GM23338 (cell line): ENCODE data around the gene ACVRL1. TPM values are rescaled to one million over a fixed set of nuclear protein-coding genes. Genes with fewer than 3 reads are reported as not detected.

Source experiments
- ATAC-seq: fragments of 200-7000 bp; cut with Tn5 transposase; 3 replicates; pipeline ENCODE4 v1.9.1; 2020
- DNase-seq: peaks from one replicate; pipeline ENCODE4 v3.0.0-alpha.2; 2015; ENCODE audit warnings: low spot score
- H2AFZ ChIP-seq: fragments of 200-600 bp; sonication (generic); 2 replicates; pipeline ENCODE4 v1.8.0; 2016; ENCODE audit warnings: antibody characterized with exemption, mild to moderate bottlenecking, moderate library complexity
- H3F3A ChIP-seq: fragments of 200-600 bp; sonication (generic); replicated peaks from 2 replicates; pipeline ENCODE4 v1.8.0; 2017; ENCODE audit warnings: antibody characterized with exemption, mixed run types, low read depth
- H3K27ac ChIP-seq: fragments of 200-600 bp; sonication (generic); 2 replicates; pipeline ENCODE4 v1.6.1; 2016; ENCODE audit warnings: low read depth
- H3K27me3 ChIP-seq: fragments of 200-600 bp; sonication (generic); 2 replicates; pipeline ENCODE4 v1.8.0; 2016; ENCODE audit warnings: mild to moderate bottlenecking, mixed run types, moderate library complexity; ENCODE audit not compliant: insufficient read depth
- H3K36me3 ChIP-seq: fragments of 200-600 bp; sonication (generic); 2 replicates; pipeline ENCODE4 v1.8.0; 2016; ENCODE audit warnings: mild to moderate bottlenecking; ENCODE audit not compliant: insufficient read depth
- H3K4me1 ChIP-seq: fragments of 200-600 bp; sonication (generic); 2 replicates; pipeline ENCODE4 v1.8.0; 2016; ENCODE audit warnings: mild to moderate bottlenecking, moderate library complexity; ENCODE audit not compliant: insufficient read depth
- H3K4me2 ChIP-seq: fragments of 200-600 bp; sonication (generic); 2 replicates; pipeline ENCODE4 v1.7.1; 2017; ENCODE audit warnings: mixed run types
- H3K4me3 ChIP-seq: fragments of 200-600 bp; sonication (generic); 2 replicates; pipeline ENCODE4 v1.6.1; 2016; ENCODE audit warnings: mixed run types
- H3K79me2 ChIP-seq: fragments of 200-600 bp; sonication (generic); replicated peaks from 2 replicates; pipeline ENCODE4 v1.8.0; 2017; ENCODE audit warnings: mild to moderate bottlenecking; ENCODE audit not compliant: insufficient read depth
- H3K9me2 ChIP-seq: fragments of 200-600 bp; sonication (generic); 2 replicates; pipeline ENCODE4 v1.8.0; 2017; ENCODE audit not compliant: insufficient read depth
- H4K20me1 ChIP-seq: fragments of 200-600 bp; sonication (generic); replicated peaks from 2 replicates; pipeline ENCODE4 v1.8.0; 2017; ENCODE audit warnings: mild to moderate bottlenecking; ENCODE audit not compliant: insufficient read depth
- H3K27ac Mint-ChIP-seq: 2 replicates; pipeline ENCODE4 v1.8.0; 2020; ENCODE audit warnings: inconsistent platforms, mild to moderate bottlenecking, moderate library complexity, mixed read lengths
- H3K27me3 Mint-ChIP-seq: 3 replicates; pipeline ENCODE4 v1.8.0; 2022; ENCODE audit warnings: low read depth, mild to moderate bottlenecking, moderate library complexity, mixed read lengths, inconsistent platforms; ENCODE audit not compliant: insufficient read depth, poor library complexity
- H3K36me3 Mint-ChIP-seq: 3 replicates; pipeline ENCODE4 v1.8.0; 2021; ENCODE audit warnings: low read depth, mild to moderate bottlenecking, inconsistent platforms, moderate library complexity, mixed read lengths
- H3K4me1 Mint-ChIP-seq: 3 replicates; pipeline ENCODE4 v1.8.0; 2020; ENCODE audit warnings: mild to moderate bottlenecking, inconsistent platforms, mixed read lengths
- H3K4me3 Mint-ChIP-seq: 3 replicates; pipeline ENCODE4 v1.8.0; 2021; ENCODE audit warnings: moderate library complexity, mild to moderate bottlenecking, inconsistent platforms, mixed read lengths
- H3K9me3 Mint-ChIP-seq: 3 replicates; pipeline ENCODE4 v1.8.0; 2020; ENCODE audit warnings: moderate library complexity, mild to moderate bottlenecking, inconsistent platforms, mixed read lengths
- CREB1 ChIP-seq: fragments of 250-450 bp; sonication (Bioruptor Pico); IDR thresholded peaks from 2 replicates; pipeline ENCODE4 v1.5.0; 2020; ENCODE audit warnings: low read depth, mild to moderate bottlenecking, moderate library complexity
- EZH2 ChIP-seq: fragments of 200-600 bp; sonication (generic); IDR thresholded peaks from one replicate; pipeline ENCODE4 v1.8.0; 2017; ENCODE audit warnings: antibody characterized with exemption, mild to moderate bottlenecking, low read depth; ENCODE audit not compliant: unreplicated experiment
- EZH2phosphoT487 ChIP-seq: fragments of 200-600 bp; sonication (generic); IDR thresholded peaks from one replicate; pipeline ENCODE4 v1.8.1; 2018; ENCODE audit warnings: antibody characterized with exemption; ENCODE audit not compliant: unreplicated experiment
- JUNB ChIP-seq: IDR thresholded peaks from one replicate; pipeline ENCODE4 v1.6.1; 2016; ENCODE audit warnings: antibody characterized with exemption; ENCODE audit not compliant: unreplicated experiment
- POLR2AphosphoS5 ChIP-seq: IDR thresholded peaks from 2 replicates; pipeline ENCODE4 v1.6.1; 2016; ENCODE audit warnings: antibody characterized with exemption, low read depth
- REST ChIP-seq: IDR thresholded peaks from one replicate; pipeline ENCODE4 v1.6.1; 2018; ENCODE audit warnings: antibody characterized with exemption; ENCODE audit not compliant: unreplicated experiment
- STAT1 ChIP-seq: IDR thresholded peaks from one replicate; pipeline ENCODE4 v1.6.1; 2016; ENCODE audit warnings: antibody characterized with exemption; ENCODE audit not compliant: unreplicated experiment
- ZNF114 ChIP-seq: fragments of 250-450 bp; sonication (Bioruptor Pico); IDR thresholded peaks from 2 replicates; pipeline ENCODE4 v1.5.0; 2020; ENCODE audit warnings: mild to moderate bottlenecking, moderate library complexity
- ZNF331 ChIP-seq: fragments of 250-450 bp; sonication (Bioruptor Pico); IDR thresholded peaks from 2 replicates; pipeline ENCODE4 v1.5.0; 2020; ENCODE audit warnings: low read depth, mild to moderate bottlenecking, moderate library complexity
- polyA plus RNA-seq: library from polyadenylated mRNA; unstranded; fragments of >200 nt; fragmentation: Nextera tagmentation; extraction: Ambion mirVana; gene quantifications from 2 replicates; pipeline ENCODE4 v1.2.1, GENCODE V29; 2016
- total RNA-seq: library from RNA; depleted of rRNA; stranded (reverse); fragments of >200 nt; shearing (Covaris generic); gene quantifications from 2 replicates; pipeline ENCODE4 v1.2.3, GENCODE V29; 2014
- TF ChIP-seq, protein P1 (sequence below): IDR thresholded peaks from 2 replicates; pipeline ENCODE4 v1.6.1; 2016; ENCODE audit warnings: antibody characterized with exemption
- TF ChIP-seq, protein P2 (sequence below): fragments of 250-450 bp; sonication (Bioruptor Pico); IDR thresholded peaks from 2 replicates; pipeline ENCODE4 v1.5.0; 2020; ENCODE audit warnings: mild to moderate bottlenecking, moderate library complexity

ACVRL1 gene
- total and polyA plus RNA-seq, 2 experiments from 2014 or later, result 0.28 TPM; not detected in 1

GRCh38 chr12:51883295-51883694 is 24.0 kb upstream of the ACVRL1 start:
- TF ChIP-seq, protein P1, sequence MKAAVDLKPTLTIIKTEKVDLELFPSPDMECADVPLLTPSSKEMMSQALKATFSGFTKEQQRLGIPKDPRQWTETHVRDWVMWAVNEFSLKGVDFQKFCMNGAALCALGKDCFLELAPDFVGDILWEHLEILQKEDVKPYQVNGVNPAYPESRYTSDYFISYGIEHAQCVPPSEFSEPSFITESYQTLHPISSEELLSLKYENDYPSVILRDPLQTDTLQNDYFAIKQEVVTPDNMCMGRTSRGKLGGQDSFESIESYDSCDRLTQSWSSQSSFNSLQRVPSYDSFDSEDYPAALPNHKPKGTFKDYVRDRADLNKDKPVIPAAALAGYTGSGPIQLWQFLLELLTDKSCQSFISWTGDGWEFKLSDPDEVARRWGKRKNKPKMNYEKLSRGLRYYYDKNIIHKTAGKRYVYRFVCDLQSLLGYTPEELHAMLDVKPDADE, result no peak
- TF ChIP-seq REST (no peak), EZH2 (no peak), ZNF114 (CRISPR knock-in tag) (no peak), STAT1 (no peak), CREB1 (no peak), EZH2phosphoT487 (no peak), POLR2AphosphoS5 (no peak), ZNF331 (no peak), JUNB (no peak)
- TF ChIP-seq, protein P2, sequence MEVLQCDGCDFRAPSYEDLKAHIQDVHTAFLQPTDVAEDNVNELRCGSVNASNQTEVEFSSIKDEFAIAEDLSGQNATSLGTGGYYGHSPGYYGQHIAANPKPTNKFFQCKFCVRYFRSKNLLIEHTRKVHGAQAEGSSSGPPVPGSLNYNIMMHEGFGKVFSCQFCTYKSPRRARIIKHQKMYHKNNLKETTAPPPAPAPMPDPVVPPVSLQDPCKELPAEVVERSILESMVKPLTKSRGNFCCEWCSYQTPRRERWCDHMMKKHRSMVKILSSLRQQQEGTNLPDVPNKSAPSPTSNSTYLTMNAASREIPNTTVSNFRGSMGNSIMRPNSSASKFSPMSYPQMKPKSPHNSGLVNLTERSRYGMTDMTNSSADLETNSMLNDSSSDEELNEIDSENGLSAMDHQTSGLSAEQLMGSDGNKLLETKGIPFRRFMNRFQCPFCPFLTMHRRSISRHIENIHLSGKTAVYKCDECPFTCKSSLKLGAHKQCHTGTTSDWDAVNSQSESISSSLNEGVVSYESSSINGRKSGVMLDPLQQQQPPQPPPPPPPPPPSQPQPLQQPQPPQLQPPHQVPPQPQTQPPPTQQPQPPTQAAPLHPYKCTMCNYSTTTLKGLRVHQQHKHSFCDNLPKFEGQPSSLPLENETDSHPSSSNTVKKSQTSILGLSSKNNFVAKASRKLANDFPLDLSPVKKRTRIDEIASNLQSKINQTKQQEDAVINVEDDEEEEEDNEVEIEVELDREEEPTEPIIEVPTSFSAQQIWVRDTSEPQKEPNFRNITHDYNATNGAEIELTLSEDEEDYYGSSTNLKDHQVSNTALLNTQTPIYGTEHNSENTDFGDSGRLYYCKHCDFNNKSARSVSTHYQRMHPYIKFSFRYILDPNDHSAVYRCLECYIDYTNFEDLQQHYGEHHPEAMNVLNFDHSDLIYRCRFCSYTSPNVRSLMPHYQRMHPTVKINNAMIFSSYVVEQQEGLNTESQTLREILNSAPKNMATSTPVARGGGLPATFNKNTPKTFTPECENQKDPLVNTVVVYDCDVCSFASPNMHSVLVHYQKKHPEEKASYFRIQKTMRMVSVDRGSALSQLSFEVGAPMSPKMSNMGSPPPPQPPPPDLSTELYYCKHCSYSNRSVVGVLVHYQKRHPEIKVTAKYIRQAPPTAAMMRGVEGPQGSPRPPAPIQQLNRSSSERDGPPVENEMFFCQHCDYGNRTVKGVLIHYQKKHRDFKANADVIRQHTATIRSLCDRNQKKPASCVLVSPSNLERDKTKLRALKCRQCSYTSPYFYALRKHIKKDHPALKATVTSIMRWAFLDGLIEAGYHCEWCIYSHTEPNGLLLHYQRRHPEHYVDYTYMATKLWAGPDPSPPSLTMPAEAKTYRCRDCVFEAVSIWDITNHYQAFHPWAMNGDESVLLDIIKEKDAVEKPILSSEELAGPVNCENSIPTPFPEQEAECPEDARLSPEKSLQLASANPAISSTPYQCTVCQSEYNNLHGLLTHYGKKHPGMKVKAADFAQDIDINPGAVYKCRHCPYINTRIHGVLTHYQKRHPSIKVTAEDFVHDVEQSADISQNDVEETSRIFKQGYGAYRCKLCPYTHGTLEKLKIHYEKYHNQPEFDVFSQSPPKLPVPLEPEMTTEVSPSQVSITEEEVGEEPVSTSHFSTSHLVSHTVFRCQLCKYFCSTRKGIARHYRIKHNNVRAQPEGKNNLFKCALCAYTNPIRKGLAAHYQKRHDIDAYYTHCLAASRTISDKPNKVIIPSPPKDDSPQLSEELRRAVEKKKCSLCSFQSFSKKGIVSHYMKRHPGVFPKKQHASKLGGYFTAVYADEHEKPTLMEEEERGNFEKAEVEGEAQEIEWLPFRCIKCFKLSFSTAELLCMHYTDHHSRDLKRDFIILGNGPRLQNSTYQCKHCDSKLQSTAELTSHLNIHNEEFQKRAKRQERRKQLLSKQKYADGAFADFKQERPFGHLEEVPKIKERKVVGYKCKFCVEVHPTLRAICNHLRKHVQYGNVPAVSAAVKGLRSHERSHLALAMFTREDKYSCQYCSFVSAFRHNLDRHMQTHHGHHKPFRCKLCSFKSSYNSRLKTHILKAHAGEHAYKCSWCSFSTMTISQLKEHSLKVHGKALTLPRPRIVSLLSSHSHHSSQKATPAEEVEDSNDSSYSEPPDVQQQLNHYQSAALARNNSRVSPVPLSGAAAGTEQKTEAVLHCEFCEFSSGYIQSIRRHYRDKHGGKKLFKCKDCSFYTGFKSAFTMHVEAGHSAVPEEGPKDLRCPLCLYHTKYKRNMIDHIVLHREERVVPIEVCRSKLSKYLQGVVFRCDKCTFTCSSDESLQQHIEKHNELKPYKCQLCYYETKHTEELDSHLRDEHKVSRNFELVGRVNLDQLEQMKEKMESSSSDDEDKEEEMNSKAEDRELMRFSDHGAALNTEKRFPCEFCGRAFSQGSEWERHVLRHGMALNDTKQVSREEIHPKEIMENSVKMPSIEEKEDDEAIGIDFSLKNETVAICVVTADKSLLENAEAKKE (CRISPR knock-in tag), result no peak
- Histone ChIP-seq H3K36me3 (no peaks in the 10 kb centered on the region), H3K4me2 (no peak overlapping the region), H3K4me1 (0 out of 2 replicates have a peak, but pooled peaks cover 2% of the 10 kb centered on the region), H3K9me2 (no peaks in the 10 kb centered on the region), H4K20me1 (no peaks in the 10 kb centered on the region), H3K27ac (no peak overlapping the region), H3F3A (no peaks in the 10 kb centered on the region; the same call in 1 of the 2 replicates), H3K79me2 (no peaks in the 10 kb centered on the region), H2AFZ (no peak overlapping the region), H3K4me3 (no peak overlapping the region), H3K27me3 (peaks cover 3% of the 10 kb centered on the region; the same call in 1 of the 2 replicates)
- H3K4me1 Mint-ChIP-seq, result peaks cover 10% of the 10 kb centered on the region; the same call in 1 of the 3 replicates
- ATAC-seq, result no peak
- no peaks in the 10 kb centered on the region; the same call in 1 of the 3 replicates for H3K9me3 Mint-ChIP-seq
- DNase-seq, result no peak
- H3K27ac Mint-ChIP-seq, result no peak overlapping the region
- peaks cover 12% of the 10 kb centered on the region for H3K27me3 Mint-ChIP-seq
- no peaks in the 10 kb centered on the region for H3K36me3 Mint-ChIP-seq
- no peak overlapping the region for H3K4me3 Mint-ChIP-seq
